GM18526 (cell line): ENCODE results near the gene WWOX.

Experiments used
- POLR2A ChIP-seq: IDR thresholded peaks from 3 replicates; pipeline ENCODE4 v1.6.1; 2011; ENCODE audit not compliant: insufficient read length; ENCODE audit errors: extremely low read depth

WWOX gene

DNA sequence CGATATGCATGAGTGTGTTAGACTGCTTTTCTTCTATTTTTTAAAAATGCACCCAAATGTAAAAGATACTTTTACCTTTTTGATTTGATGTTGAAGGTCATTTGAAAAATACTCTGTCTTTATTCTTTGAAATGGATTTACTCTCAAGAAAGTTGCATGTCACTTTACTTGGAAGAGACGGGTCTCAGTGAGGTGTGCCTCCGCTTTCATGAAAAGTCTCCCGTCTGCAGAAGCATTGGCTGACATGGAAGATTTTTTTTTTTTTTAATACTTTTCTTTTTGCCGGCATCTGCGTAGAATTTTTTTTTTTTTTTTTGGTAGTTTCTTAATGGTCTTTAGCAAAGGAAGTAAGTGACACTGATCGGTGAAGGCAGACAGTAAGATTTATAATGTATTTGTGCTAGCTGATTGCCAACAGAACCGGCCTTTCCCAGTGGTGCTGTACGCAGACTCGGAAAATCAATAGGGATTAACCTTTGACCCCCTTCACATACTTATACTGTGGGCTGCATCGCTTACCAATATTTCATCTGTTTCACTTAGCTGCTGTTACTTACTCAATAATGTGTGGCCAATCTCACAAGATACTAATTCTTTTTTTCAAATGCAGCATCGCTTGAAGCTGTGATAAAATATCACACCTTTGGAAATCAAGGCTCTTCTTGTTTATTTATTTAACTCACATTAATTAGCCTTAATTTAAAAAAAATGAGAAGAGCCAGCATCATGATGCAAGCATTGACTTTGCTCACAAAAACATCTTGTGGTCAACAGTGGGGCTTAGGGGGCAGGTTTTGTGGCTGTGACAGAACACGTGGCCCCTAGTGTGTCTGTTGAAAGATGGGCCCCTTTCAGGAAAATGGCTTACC lies 383.9 kb downstream of the WWOX start:
- no peak for TF ChIP-seq POLR2A

DNA sequence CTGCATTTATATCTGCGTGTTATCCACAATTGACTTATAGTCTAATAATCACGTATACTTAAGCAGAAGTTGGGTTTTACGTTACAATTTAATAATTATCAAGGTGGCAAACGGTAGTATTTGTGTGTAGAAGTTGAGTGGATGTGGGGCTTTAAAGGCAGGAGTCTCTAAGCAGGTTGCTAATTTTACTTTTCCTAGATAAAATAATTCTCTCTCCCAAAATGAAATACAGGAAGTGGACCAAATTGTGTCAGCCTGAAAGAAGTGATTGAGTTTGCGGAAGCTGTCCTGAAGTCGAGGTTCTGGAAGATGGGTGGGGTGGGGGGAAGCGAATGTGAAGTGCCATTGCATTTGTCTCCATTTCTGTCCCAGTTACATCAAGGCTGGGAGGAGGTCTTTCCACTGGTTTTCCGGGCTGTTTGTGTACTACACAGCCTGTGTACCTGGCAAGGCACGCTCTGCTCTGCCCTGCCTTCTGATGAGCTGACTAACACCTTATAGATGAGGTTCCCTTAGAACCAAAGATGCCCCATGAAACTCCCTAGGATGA lies 385.1 kb downstream of the WWOX start:
- TF ChIP-seq POLR2A: no peak

DNA sequence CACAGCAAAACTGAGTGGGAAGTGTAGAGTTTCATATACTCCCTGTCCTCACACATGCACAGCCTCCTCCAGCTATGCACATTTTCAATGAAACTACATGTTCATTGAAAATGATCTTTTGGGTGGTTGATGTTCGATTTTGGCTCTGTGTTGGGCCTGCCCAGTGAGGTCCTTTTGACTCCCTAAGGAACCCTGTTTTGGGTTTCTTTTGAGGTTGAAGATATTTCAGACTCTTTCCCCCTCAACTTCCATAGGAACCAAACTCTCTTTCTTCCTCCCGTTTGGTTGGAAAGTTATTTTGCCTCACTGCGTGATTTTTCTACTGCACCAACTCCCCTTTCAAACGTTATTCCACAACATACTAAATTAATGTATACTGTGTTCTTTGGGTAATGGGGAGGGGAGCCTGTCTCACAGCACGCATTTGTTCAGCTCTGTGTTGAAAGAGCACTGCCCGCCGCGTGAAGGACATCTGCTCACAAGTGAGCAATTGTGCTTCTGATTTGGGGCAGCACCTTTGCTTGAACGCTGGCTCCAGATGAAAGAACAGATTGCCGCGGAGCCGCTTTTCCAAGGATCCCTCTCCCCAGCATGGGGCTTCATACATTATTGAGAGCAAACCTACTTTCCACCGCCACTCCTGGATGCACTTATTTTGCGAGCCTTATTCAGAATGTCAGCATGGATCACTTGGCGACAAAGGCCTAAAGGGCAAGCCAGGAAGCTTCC lies 385.9 kb downstream of the WWOX start:
- no peak for TF ChIP-seq POLR2A

DNA sequence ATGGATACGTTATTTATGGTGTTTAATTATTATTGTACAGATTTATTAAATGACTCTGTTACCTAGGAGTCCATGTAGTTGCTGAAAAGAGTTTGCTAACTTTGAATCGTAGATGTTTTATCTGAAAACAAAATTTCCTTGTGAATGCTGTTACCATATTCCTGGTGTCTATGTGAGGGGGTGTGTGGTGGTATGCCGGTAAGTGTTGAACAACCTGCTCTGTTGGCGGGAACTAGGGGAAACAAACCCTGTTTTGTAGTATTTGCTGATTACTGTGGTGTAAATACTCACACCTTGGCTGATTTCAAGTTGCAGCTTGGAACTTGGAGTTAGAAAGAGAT lies 386.4 kb downstream of the WWOX start:
- TF ChIP-seq POLR2A: no peak

DNA sequence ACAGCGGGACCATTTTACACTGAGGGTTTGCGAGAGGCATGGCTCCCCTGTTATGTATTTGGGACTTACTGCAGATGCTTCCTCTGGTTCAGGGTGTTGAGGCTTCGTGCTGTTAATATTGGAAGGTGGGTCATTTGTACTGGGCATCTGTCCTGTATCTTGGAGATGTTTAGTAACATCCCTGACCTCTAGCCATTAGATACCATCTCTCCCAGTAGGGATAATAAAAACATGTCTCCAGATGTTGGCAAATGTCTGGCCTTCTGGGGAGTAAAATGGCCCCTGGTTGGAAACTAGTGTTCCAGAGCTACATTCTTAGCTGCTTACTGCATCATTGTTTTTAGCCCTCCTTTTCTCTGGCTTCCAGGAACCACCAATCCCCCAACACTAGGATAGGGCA lies 388.0 kb downstream of the WWOX start:
- no peak for TF ChIP-seq POLR2A

DNA sequence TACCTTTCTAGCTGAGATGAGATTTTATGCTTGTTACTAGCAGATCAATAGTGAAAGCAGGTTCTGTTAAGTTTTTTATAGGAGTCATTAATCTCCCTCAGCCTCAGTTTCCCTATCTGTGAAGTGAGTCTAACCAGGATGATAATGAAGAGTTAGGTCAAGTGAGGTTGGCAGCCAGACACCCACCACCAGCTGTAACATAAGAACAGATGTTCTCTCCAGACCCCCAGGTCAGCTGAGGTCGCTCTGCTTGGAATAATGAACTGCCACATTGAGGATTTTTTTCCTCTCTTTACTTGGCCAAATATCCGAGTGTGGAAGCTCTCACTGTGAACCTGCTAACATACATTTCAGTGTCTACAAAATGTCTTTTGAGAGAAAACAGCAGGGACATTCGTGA lies 389.6 kb downstream of the WWOX start:
- no peak for TF ChIP-seq POLR2A

DNA sequence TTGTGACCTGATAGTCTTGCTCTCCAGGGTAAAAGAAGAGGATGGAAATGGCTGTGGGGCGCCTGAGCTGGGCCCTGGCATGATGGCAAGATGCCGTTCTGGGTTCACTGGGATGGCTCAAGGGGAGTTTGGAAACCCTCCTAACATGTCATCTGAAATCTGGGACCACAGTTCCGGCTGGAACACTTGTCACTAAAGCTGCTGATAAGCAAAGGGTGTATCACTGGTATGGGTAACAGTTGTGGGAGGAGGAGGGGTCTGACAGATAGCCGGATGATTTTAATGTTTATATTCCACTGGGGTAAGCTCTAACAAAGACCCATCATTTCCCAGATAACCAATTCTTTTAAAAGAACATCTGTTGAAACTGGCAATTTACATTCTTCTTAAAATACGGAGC lies 390.2 kb downstream of the WWOX start:
- no peak for TF ChIP-seq POLR2A

DNA sequence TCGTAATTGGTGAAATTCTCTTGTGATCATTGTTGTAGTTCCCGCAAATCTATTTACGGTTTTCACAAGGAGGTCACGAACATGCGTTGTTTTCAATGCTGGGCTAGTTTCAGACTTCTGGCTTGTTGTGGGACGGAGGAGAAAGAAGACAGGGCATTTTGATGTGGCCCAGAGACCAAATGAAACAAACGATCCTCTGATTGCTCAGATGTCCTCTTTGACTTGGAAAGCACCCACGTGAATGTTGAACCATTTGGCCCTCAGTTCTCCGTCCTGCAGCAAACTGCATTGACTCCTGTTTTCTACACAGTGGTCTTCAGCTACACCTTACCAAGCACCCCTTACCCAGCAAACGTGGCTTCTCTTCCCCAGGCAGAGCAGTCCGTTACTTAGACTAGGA lies 391.0 kb downstream of the WWOX start:
- no peak for TF ChIP-seq POLR2A

DNA sequence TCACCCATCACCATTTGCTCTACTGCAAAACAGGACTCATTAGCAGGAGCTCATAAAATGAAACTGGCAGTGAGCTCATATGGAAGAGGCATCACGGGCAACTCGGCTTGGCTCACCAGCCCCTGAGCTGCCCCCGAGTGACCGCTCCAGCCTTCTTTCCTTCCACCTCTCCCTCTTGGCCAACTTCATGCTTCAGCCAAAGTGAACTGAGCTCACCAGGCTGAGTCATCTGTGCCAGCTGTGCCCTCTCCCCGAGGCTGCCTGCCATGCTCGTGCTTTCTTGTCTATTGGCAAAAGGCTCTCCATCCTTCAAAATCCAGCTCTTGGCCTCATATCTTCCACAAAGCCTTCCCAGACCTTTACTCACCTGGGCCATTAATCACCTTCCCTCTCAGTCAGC lies 391.4 kb downstream of the WWOX start:
- TF ChIP-seq POLR2A: no peak

DNA sequence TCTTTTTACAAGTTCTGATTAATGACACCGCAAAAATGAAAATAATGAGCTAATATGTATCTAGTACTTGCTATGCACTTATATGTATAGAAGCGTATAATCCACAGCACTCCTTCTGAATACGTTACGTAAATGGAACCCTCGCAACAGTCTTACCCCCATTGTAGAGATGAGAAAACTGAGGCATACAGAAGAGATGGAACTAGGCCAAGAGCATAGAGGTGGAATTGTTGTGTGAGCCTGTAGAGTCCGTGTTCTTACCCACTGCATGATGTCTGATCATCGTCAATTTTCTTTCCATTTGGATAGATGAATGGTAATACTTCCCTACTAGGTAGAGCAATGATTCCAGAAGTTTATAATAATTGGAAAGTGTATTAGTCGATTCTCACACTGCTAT lies 394.1 kb downstream of the WWOX start:
- no peak for TF ChIP-seq POLR2A

DNA sequence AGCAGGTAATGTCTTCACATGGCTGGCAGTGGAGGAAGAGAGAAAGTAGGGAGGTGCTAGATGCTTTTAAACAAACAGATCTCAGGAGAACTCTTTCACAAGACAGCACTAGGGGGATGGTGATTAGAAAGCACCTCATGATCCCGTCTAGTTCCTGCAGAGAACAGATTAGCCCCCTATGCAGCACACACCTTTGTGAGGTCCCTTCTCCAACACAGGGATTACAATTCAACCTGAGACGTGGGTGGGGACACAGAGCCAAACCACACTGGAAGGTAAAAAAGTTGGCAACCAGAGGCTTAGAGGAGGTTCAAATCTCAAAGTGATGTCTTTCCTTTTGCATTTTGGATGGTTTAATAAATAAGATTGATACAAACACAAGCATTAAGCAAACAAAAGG lies 394.7 kb downstream of the WWOX start:
- TF ChIP-seq POLR2A: no peak

DNA sequence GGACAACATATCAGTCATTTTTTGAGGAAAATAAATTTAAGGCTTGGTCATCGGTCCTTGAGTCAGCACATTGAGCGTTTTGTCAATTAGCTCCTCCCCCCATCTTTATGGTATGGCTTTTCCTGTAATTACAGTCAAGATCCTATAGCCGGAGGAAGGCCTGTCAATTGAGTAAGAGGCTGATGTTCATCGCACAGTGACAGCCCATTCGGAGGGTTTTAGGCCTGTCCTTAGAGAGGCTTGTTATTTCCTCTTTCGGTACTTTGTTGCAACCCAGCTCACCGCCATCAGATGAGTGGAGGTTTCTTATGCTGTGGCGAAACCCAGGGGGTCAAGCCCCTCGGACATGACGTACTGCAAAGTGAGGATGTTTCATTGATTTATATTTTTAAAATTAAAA lies 395.2 kb downstream of the WWOX start:
- no peak for TF ChIP-seq POLR2A

DNA sequence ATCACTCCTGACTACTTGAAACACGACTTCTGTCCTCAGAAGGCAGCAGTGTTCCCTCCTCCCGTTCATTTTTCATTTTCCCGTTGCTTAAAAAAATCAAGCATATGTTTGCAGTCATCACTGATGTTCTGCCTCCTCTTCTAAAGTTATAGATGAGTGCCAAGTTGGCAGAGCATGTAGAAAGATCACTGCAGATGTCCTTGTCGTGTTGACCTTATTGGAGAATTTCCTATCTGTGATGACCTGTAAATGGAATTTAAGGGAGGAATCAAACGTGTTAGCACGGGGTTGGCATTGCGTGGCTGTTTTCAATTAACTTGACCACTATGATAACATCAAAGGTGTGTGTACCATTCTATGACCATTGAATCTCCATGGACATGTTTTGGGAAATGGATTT lies 396.7 kb downstream of the WWOX start:
- TF ChIP-seq POLR2A: no peak

DNA sequence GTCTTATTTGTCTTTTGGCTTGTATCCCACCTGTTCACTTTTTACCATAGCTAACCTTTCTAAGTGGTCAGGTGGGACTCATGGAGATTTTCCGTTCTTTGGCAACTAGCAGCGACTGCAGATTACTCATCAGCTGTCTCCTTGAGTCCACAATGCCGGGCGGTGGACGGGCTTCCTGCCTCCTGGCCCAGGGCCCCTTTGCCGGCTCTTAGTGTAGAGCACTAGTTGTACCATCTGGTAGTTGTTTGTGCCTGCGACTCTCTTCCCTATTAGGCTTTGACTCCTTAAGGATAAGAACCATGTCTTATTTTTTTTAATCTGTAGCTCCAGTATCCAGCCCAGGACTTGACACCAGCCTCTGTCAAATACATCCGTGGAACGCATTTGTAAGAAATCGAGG lies 399.9 kb downstream of the WWOX start:
- no peak for TF ChIP-seq POLR2A

DNA sequence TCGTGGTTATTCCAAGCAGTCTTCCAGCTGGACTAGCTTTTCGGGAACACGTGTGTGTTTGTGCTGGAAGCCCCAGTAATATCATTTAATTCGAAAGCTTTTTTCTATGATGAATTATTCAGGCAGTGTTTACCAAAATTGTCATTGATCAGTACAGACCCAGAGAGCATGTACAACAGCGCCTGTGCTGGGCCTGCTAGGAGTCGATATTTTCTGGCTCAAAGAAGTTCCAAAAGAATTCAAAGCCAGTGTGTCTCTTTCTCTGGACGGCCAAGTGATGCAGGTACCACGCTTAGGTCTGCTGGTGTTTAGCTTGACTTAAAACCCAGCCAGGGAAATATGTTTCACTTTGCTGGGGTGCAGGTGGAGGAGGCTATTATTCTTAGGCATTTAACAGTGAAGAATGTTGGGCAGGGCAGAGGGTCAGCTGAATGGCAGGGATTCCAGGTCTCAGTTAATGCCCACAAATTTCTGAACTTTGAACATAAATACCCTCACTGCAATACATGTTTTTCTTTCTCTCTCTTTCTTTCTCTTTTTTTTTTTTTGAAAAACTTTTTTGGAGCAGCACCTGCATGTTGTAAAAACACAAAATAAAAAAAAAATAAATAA lies 401.3 kb downstream of the WWOX start:
- no peak for TF ChIP-seq POLR2A

DNA sequence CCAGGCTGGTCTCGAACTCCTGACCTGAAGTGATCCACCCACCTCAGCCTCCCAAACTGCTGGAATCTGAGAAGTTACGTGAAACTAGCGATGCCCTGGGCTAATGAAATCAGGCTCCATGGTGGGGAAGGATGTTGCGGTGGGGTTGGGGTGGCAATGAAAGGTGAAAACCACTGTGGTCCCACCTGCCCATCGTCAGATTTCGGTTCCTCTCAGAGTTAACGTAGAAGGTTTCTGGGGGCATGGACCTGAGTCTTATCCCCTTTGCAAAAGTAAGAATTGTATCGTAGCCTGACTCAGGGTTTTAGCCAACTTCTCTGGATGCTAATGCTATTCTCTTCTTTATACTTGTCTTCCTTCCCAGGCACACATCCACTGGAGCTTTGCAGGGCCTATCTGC lies 402.3 kb downstream of the WWOX start:
- TF ChIP-seq POLR2A: no peak
